WTC11 (cell line): ENCODE measurements around the gene C1orf198. TPM values are rescaled to one million over a fixed set of nuclear protein-coding genes. Genes with fewer than 3 reads are reported as not detected.

Experiments used
- ARID4B ChIP-seq: sonication (generic); formaldehyde crosslinking; IDR thresholded peaks from 2 replicates; pipeline ENCODE4 v1.8.0; 2023; ENCODE audit warnings: missing genetic modification reagents, mild to moderate bottlenecking, borderline replicate concordance
- ATF3 ChIP-seq: sonication (generic); formaldehyde crosslinking; conservative IDR thresholded peaks from 2 replicates; pipeline ENCODE4 v1.8.1; 2022; ENCODE audit warnings: mild to moderate bottlenecking, missing genetic modification reagents
- E2F4 ChIP-seq: sonication (generic); formaldehyde crosslinking; IDR thresholded peaks from 2 replicates; pipeline ENCODE4 v1.8.1; 2022; ENCODE audit warnings: low read depth, mild to moderate bottlenecking, moderate library complexity, missing genetic modification reagents, borderline replicate concordance
- E2F5 ChIP-seq: sonication (generic); formaldehyde crosslinking; IDR thresholded peaks from 2 replicates; pipeline ENCODE4 v1.8.1; 2022; ENCODE audit warnings: mild to moderate bottlenecking, moderate library complexity, missing genetic modification reagents
- ERG ChIP-seq: fragments of 250-450 bp; sonication (Bioruptor Pico); IDR thresholded peaks from 2 replicates; pipeline ENCODE4 v1.8.0; 2021; ENCODE audit warnings: mild to moderate bottlenecking
- ETV6 ChIP-seq: sonication (generic); formaldehyde crosslinking; IDR thresholded peaks from 2 replicates; pipeline ENCODE4 v1.8.1; 2022; ENCODE audit warnings: mild to moderate bottlenecking, missing genetic modification reagents
- FOXP4 ChIP-seq: sonication (generic); formaldehyde crosslinking; IDR thresholded peaks from 2 replicates; pipeline ENCODE4 v1.8.0; 2022; ENCODE audit warnings: mild to moderate bottlenecking, missing genetic modification reagents
- HMGXB4 ChIP-seq: sonication (generic); formaldehyde crosslinking; IDR thresholded peaks from 2 replicates; pipeline ENCODE4 v1.8.1; 2023; ENCODE audit warnings: mild to moderate bottlenecking, moderate library complexity, missing genetic modification reagents
- PRDM15 ChIP-seq: sonication (generic); formaldehyde crosslinking; IDR thresholded peaks from 2 replicates; pipeline ENCODE4 v1.8.0; 2022; ENCODE audit warnings: missing genetic modification reagents
- ZMAT4 ChIP-seq: fragments of 250-450 bp; sonication (Bioruptor Pico); IDR thresholded peaks from 2 replicates; pipeline ENCODE4 v1.9.0; 2021; ENCODE audit warnings: mild to moderate bottlenecking
- ZNF219 ChIP-seq: sonication (generic); formaldehyde crosslinking; IDR thresholded peaks from 2 replicates; pipeline ENCODE4 v1.8.0; 2023; ENCODE audit warnings: missing genetic modification reagents, mild to moderate bottlenecking, borderline replicate concordance
- ZNF532 ChIP-seq: fragments of 250-450 bp; sonication (Bioruptor Pico); IDR thresholded peaks from 2 replicates; pipeline ENCODE4 v1.9.0; 2021; ENCODE audit warnings: mild to moderate bottlenecking, borderline replicate concordance
- total RNA-seq: library from RNA; stranded (reverse); gene quantifications from 3 replicates; pipeline ENCODE4 v1.2.3, GENCODE V29; 2021

Gene C1orf198
- total RNA-seq, 1 experiment from 2014 or later, result 26.9 TPM

GRCh38 chr1:230877924-230878590 lies 9.7 kb upstream of the C1orf198 start (continued):
- TF ChIP-seq ARID4B (CRISPR knock-in tag), result no peak
- TF ChIP-seq ETV6, result no peak
- TF ChIP-seq E2F4 (CRISPR knock-in tag), result no peak
- no peak for TF ChIP-seq ERG (CRISPR knock-in tag)
- no peak for TF ChIP-seq ZNF532
- no peak for TF ChIP-seq FOXP4
- TF ChIP-seq ATF3 (CRISPR knock-in tag), result no peak
- TF ChIP-seq ZNF219 (CRISPR knock-in tag), result no peak
- TF ChIP-seq ZMAT4 (CRISPR knock-in tag), result no peak
- TF ChIP-seq PRDM15, result no peak
- no peak for TF ChIP-seq E2F5 (CRISPR knock-in tag)
- TF ChIP-seq HMGXB4 (CRISPR knock-in tag), result no peak
